Effector CD8-positive, alpha-beta T cell (primary cell): ENCODE results near the gene KRTAP19-6.
"Not testable (repeated sequence)": the region's sequence is repeated elsewhere in the genome, so short reads cannot be mapped to it uniquely, and the experiment has no call there.

Source experiments
- DNase-seq: peaks from one replicate; lab custom pipeline; 2025; lab: John Stamatoyannopoulos, UW
- total RNA-seq, 4 experiments: gene quantifications; one replicate each; lab custom pipeline; 2026; lab: John Stamatoyannopoulos, UW

The KRTAP19-6 gene
- 0 reads per million in 4 experiments for total RNA-seq

- DNase-seq: no peak
Observed at GRCh38 chr21:30541764-30542163, at the start of gene KRTAP19-6. KRTAP19-6 (minus strand) TSS chr21:30541864; CDS start chr21:30541833, 31 bp downstream.

GRCh38 chr21:30590297-30590696 lies 48.6 kb upstream of the KRTAP19-6 start, which contains the start of gene KRTAP22-2:
KRTAP22-2 (minus strand) TSS chr21:30590397.
- no peak for DNase-seq

- no peak for DNase-seq
Observed at GRCh38 chr21:30582870-30583269, 41.2 kb upstream of the KRTAP19-6 start.

GRCh38 chr21:30580132-30580531 lies 38.5 kb upstream of the KRTAP19-6 start:
- no peak for DNase-seq

GRCh38 chr21:30579346-30579745 lies 37.7 kb upstream of the KRTAP19-6 start:
- DNase-seq: no peak

GRCh38 chr21:30577766-30578165 lies 36.1 kb upstream of the KRTAP19-6 start:
- DNase-seq: no peak

- DNase-seq: no peak
Observed at GRCh38 chr21:30567617-30568016, 26.0 kb upstream of the KRTAP19-6 start.

- DNase-seq: no peak
Observed at GRCh38 chr21:30563630-30564029, 22.0 kb upstream of the KRTAP19-6 start.

- DNase-seq: no peak
Observed at GRCh38 chr21:30563072-30563471, 21.4 kb upstream of the KRTAP19-6 start.

GRCh38 chr21:30561957-30562356 lies 20.3 kb upstream of the KRTAP19-6 start:
- DNase-seq: no peak

- no peak for DNase-seq
Observed at GRCh38 chr21:30561264-30561895, 19.7 kb upstream of the KRTAP19-6 start, which contains the start of gene KRTAP19-7. KRTAP19-7 (minus strand) TSS chr21:30561314; CDS start chr21:30561289, 25 bp downstream.

- DNase-seq: no peak
Observed at GRCh38 chr21:30555095-30555494, 13.4 kb upstream of the KRTAP19-6 start.

- no peak for DNase-seq
Observed at GRCh38 chr21:30552782-30553181, 11.1 kb upstream of the KRTAP19-6 start.

GRCh38 chr21:30518876-30519275 lies 22.8 kb downstream of the KRTAP19-6 start:
- DNase-seq: no peak

GRCh38 chr21:30515681-30516080 lies 26.0 kb downstream of the KRTAP19-6 start:
- no peak for DNase-seq

- DNase-seq: not testable (repeated sequence)
Observed at GRCh38 chr21:30505621-30506205, 36.0 kb downstream of the KRTAP19-6 start.

- no peak for DNase-seq
Observed at GRCh38 chr21:30502041-30502440, 39.6 kb downstream of the KRTAP19-6 start, which contains the start of gene KRTAP19-5. KRTAP19-5 (minus strand) TSS chr21:30502141; CDS start chr21:30502090, 51 bp downstream.

GRCh38 chr21:30497065-30497464 lies 44.6 kb downstream of the KRTAP19-6 start, which contains the start of gene KRTAP19-4:
KRTAP19-4 (minus strand) TSS chr21:30497165; CDS start chr21:30497110, 55 bp downstream.
- no peak for DNase-seq

- no peak for DNase-seq
Observed at GRCh38 chr21:30491963-30492428, 49.7 kb downstream of the KRTAP19-6 start, which contains the start of gene KRTAP19-3. KRTAP19-3 (minus strand) TSS chr21:30492013; CDS start chr21:30491957, 56 bp downstream.
